Muscle of leg (tissue), 11 donors: Measurements from ENCODE around the gene CHMP2A. TPM values are rescaled to one million over a fixed set of nuclear protein-coding genes. Genes with fewer than 3 reads are reported as not detected.

Experiments
- DNase-seq: peaks from one replicate; pipeline ENCODE4 v3.0.0; 2013
- H3K27ac ChIP-seq: one replicate; pipeline ENCODE4 v1.5.1; 2013; ENCODE audit warnings: mild to moderate bottlenecking, low read length, control low read depth
- H3K27me3 ChIP-seq: one replicate; pipeline ENCODE4 v1.6.1; 2013; ENCODE audit warnings: low read length; ENCODE audit not compliant: control insufficient read depth, insufficient read depth
- H3K36me3 ChIP-seq: one replicate; pipeline ENCODE4 v1.6.1; 2013; ENCODE audit warnings: low read length; ENCODE audit not compliant: control insufficient read depth, insufficient read depth
- H3K4me1 ChIP-seq: one replicate; pipeline ENCODE4 v1.6.1; 2013; ENCODE audit warnings: low read length; ENCODE audit not compliant: control insufficient read depth, insufficient read depth
- H3K4me3 ChIP-seq: one replicate; pipeline ENCODE4 v1.5.1; 2013; ENCODE audit warnings: low read length, control low read depth
- H3K9me3 ChIP-seq: replicated peaks from 2 replicates; pipeline ENCODE4 v1.6.1; 2013; ENCODE audit warnings: low read depth, low read length; ENCODE audit not compliant: control insufficient read depth
- WGBS: methylation state at CpG from one replicate; pipeline ENCODE4 v1.1.5; 2013; ENCODE audit warnings: missing lambda C conversion rate; ENCODE audit not compliant: insufficient coverage; 5-methylcytosine and 5-hydroxymethylcytosine counted together
- polyA plus RNA-seq, 8 donors: library from polyadenylated mRNA; unstranded; fragments of 120-200 nt; gene quantifications; one replicate each; pipeline versions ENCODE4 v1.2.1 to v1.2.3, GENCODE V29; 2013; ENCODE audit warnings: inconsistent platforms in 1 of 8, low replicate concordance in 1 of 8; ENCODE audit not compliant: insufficient read length in 8 of 8, insufficient read depth in 1 of 8
- total RNA-seq: library from RNA; stranded (reverse); fragments of 120-200 nt; gene quantifications from one replicate; pipeline ENCODE4 v1.2.4, GENCODE V29; 2013

CHMP2A gene
- total and polyA plus RNA-seq, 9 donors: 60.8 to 83.3 (median 75.9) TPM

DNA sequence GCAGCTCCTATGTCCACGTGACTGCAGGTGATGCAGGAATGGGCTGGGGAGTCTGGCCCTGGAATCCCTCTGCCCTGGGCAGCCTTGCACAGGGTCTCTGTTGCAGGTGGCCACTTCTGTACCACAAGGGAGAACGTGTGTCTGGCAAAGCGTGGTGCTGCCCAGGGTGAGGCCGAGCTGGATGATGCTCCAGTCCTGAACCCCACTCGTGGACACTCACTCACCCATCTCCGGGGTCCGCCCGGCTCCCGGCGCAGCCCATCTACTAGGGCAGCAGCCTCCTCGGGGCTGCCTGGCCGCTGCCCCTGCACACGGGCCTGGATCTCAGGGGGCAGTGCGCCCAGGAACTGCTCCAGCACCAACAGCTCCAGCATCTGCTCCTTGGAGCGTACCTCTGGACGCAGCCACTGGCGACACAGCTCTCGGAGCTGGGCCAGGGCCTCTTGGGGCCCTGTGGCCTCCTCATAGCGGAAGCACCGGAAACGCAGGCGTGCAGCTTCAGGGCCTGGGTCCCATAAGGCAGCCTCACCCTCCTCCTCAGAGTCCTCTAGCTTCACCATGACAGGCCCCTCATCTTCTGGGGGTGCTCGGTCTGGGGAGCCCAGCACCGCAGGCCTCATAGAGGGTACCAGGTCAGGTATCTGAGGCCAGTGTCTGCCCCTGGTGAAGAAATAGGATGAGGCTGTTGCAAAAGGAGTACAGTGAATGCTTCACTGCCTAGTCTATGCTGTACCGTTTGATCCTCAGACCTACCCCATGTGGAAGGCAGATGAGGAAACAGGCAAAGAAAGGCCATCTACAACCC is 16.1 kb upstream of the CHMP2A start:
- DNase-seq: no peak
- no peak overlapping the region for H3K27ac ChIP-seq
- H3K36me3 ChIP-seq: peaks cover 41% of the 10 kb centered on the region
- H3K27me3 ChIP-seq: no peaks in the 10 kb centered on the region
- peaks cover 25% of the 10 kb centered on the region for H3K4me1 ChIP-seq
- 89% methylated on average over 18 of the region's 25 CpGs for WGBS
- H3K9me3 ChIP-seq: no peaks in the 10 kb centered on the region
- H3K4me3 ChIP-seq: no peak overlapping the region

DNA sequence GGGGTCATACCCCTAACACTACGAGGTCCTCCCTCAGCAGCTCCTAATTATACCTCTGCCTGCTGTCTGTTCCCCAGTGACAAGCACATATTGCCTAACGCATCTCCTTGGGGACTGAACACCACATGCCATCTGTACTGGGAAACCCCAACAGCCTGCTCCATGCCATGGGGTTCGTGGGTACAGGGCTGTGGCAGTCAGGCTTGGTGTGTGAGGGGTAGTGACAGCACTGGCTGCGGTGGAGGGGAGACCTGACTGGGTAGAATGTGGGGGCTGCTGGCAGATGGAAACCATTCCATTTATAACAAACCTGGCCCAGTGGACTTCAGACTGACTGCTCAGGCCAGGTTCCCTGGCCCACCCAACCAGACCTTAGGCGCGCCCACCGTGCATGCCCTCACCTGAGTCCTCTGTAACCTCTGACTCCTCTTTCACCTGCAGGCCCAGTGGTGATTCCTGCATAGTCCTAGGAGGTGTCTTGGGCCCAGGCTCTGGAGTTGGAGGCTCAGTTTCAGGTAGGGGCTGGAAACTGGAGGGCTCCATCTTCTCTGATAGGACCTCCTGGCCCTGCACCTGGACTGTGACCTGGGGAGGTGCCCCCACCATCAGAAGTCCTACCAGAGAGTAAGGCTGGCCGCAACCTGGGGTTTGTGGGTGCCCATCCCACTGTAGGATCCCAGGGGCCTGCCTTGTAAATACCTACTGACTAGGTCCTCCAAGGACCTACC is 15.2 kb upstream of the CHMP2A start:
- Histone ChIP-seq H3K9me3 (no peaks in the 10 kb centered on the region), H3K27ac (no peak overlapping the region), H3K4me3 (no peak overlapping the region), H3K36me3 (peaks cover 41% of the 10 kb centered on the region), H3K27me3 (no peaks in the 10 kb centered on the region), H3K4me1 (peaks cover 23% of the 10 kb centered on the region)
- 86% methylated on average over 1 of the region's 8 CpGs for WGBS
- no peak for DNase-seq

DNA sequence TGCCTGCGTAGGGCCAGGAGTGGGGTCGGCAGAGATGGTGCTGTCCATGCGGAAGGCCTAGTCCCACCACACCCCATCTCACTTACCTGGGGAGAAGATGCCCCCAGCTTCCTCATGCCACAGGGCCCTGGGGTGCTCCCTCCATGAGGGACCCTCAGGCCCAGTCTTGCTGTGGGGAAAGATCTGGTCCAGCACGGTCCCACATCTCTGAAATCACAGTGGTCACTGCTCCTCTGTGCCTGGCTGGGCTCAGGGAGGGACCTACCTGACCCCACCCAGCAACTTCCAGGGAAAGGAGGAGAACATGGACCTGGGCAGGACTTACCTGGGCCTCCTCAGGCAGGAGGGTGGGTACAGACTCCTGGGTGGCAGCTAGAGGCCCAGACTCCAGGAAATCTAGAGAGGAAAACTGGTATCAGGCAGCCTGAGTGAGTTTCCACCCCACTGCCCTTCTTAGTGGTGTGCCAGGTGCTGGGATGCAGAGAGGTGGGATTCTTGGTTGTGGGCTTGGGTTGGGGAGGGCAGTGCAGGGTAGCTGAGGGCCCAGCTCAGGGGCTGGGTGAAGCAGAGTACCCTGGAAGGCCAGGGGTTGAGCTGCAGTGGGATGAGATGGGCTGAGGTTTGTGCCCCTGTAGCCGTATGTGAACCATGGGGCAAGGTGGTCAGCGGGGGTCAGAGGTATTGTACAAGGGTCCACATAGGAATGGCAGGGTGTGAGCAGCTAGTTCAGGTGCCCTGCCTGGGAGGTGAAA is 14.5 kb upstream of the CHMP2A start:
- H3K4me3 ChIP-seq: no peak overlapping the region
- no peaks in the 10 kb centered on the region for H3K9me3 ChIP-seq
- no peak overlapping the region for H3K27ac ChIP-seq
- no peak for DNase-seq
- no peaks in the 10 kb centered on the region for H3K27me3 ChIP-seq
- peaks cover 19% of the 10 kb centered on the region for H3K4me1 ChIP-seq
- WGBS: 100% methylated on average over 2 of the region's 6 CpGs
- H3K36me3 ChIP-seq: peaks cover 41% of the 10 kb centered on the region

DNA sequence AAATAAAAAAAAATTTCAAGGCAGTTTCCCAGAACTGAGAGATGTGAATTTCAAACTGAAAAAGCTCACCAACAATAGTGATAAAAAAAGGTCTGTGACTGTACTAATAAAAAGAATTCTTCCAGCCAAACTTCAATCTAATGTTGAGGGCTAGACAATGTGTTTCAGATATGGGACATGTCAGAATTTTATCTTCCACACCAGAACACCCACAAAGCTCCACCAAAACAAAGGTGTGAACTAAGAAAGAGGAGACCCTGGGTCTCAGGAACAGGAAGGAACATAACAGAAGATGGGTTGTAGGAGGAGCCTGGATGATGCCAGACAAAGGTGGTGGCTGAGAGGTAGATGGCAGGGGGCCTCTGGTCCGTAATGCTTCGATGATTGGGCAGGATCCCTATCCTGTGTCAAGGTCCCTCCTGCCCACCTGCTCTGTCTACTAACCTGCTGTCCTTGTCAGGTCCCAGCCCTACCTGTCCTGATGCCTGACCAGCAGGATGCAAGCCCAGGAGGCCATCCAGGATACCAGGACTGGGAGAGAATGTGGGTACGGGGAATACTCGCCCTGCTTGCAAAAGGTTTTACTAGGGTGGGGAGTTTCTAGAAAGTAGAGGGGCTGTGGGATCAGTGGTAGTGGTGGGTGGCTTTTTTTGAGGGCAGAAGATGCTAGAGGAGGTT is 13.7 kb upstream of the CHMP2A start:
- H3K27me3 ChIP-seq: peaks cover 4% of the 10 kb centered on the region
- H3K4me1 ChIP-seq: peaks cover 12% of the 10 kb centered on the region
- H3K36me3 ChIP-seq: peaks cover 41% of the 10 kb centered on the region
- H3K9me3 ChIP-seq: no peaks in the 10 kb centered on the region
- no peak for DNase-seq
- no peak overlapping the region for H3K27ac ChIP-seq
- 94% methylated on average over 2 of the region's 4 CpGs for WGBS
- no peak overlapping the region for H3K4me3 ChIP-seq

DNA sequence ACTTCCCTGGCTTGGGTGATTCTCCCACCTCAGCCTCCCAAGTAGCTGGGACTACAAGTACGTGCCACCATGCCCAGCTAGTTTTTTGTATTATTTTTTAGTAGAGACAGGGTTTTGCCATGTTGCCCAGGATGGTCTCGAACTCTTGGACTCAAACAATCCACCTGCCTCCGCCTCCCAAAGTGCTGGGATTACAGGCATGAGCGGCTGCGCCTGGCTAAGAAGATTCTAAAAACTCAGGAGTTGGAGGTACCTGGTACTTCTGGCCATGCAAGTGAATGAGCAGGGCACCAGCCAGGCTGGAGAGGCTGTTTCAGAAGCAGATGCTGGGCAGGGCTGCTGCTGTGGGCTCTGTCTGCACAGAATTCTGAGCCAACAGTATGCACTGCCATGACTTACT is 12.1 kb upstream of the CHMP2A start:
- 94% methylated on average over 4 of the region's 5 CpGs for WGBS
- Histone ChIP-seq H3K4me1 (peaks cover 19% of the 10 kb centered on the region), H3K36me3 (peaks cover 41% of the 10 kb centered on the region), H3K4me3 (no peak overlapping the region), H3K27me3 (peaks cover 18% of the 10 kb centered on the region), H3K27ac (no peak overlapping the region), H3K9me3 (no peaks in the 10 kb centered on the region)
- no peak for DNase-seq

DNA sequence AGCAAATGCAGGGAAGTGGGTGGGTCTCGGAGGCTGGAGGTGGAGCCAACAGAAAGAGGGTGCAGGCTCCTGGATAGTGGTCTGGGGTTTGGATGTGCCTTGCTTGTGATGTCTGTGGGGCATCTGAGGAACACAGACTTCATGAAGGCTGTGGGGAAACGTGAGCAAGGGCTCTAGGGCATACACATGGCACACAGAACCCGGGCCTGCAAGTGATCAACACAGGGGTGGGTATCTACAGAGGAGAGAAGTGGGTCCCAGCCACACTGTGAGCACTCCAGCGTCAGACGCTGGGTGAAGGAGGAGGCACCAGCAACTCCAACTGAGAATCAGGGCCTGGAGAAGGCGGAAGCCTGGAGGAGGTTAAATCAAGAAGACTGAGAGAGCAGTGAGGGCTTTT is 8.9 kb upstream of the CHMP2A start:
- Histone ChIP-seq H3K9me3 (no peaks in the 10 kb centered on the region), H3K4me1 (peaks cover 29% of the 10 kb centered on the region), H3K27me3 (peaks cover 29% of the 10 kb centered on the region), H3K4me3 (no peak overlapping the region), H3K27ac (no peak overlapping the region), H3K36me3 (peaks cover 12% of the 10 kb centered on the region)
- WGBS: 59% methylated on average over 5 of the region's 6 CpGs
- DNase-seq: no peak

DNA sequence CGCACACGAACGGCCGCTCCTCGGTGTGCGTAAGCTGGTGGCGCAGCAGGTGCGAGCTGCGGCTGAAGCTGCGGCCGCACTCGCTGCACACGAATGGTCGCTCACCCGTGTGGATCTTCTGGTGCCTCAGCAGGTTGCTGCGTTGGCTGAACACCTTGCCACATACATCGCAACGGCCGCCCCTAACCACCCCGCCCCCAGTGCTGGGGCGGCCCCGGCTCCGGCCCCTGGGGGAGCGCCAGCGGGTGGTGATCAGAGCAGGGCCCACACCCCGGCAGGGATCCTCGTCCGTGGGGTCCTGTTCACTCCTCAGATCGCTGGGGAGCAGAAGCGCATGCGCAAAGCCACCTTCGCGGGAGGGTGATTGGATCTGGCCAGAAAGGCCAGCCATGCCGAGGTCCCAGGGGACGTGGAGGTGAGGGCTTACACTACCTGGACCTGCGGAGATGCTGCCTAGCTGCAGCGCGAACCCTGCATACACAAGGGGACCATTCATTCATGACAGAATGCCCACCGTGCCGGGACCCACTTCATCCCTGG is 8.2 kb upstream of the CHMP2A start:
- 5% methylated on average over 40 of the region's 40 CpGs for WGBS
- Histone ChIP-seq H3K27me3 (peaks cover 29% of the 10 kb centered on the region), H3K4me3 (peak overlapping the region; percentile 22), H3K36me3 (peaks cover 8% of the 10 kb centered on the region), H3K9me3 (no peaks in the 10 kb centered on the region), H3K4me1 (peaks cover 29% of the 10 kb centered on the region), H3K27ac (no peak overlapping the region)
- DNase-seq: peak; percentile 42

DNA sequence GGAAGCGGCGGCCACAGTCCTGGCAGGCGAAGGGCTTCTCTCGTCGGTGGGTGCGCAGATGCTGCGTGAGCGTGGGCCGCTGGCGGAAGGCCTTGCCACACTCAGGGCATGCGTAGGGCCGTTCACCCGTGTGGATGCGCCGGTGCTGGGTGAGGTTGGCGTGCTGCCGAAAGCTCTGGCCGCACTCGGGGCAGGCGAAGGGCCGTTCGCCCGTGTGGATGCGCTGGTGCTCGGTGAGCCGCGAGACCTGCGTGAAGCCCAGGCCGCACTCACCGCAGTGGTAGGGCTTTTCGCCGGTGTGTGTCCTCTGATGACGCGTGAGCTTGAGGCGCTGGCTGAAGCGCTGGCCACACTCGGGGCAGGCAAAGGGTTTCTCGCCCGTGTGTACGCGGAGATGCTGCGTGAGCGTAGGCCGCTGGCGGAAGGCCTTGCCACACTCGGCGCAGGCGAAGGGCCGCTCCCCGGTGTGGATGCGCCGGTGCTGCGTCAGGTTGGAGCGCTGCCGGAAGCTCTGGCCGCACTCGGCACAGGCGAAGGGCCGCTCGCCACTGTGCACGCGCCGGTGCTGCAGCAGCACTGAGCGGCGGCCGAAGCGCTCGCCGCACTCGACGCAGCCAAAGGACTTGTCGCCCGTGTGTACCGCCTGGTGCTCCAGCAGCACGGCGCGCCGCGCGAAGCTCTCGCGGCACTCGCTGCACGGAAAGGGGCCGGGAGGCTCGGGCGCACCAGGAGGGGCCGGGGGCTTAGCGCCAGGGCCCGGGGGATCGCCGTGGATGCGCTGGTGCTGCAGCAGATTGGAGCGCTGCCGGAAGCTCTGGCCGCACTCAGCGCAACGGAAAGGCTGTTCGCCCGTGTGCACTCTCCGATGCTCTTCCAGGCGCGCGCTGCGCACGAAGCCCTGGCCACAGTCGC is 7.5 kb upstream of the CHMP2A start:
- peaks cover 29% of the 10 kb centered on the region for H3K27me3 ChIP-seq
- H3K36me3 ChIP-seq: peaks cover 6% of the 10 kb centered on the region
- WGBS: 8% methylated on average over 107 of the region's 107 CpGs
- H3K27ac ChIP-seq: peak overlapping the region; percentile 29
- peaks cover 35% of the 10 kb centered on the region for H3K4me1 ChIP-seq
- H3K9me3 ChIP-seq: no peaks in the 10 kb centered on the region
- peak; percentile 57 for DNase-seq
- H3K4me3 ChIP-seq: peak overlapping the region; percentile 30
